Thoracic aorta (tissue), 2 donors: ENCODE data around the gene PNMA1. TPM values are rescaled to one million over a fixed set of nuclear protein-coding genes. Genes with fewer than 3 reads are reported as not detected.
A peak's percentile ranks its signal among the peaks of the same experiment; 100 is the strongest.

Source experiments
- ATAC-seq: fragments of 150-250 bp; one replicate; pipeline ENCODE4 v1.8.0; 2017; ENCODE audit warnings: low read depth; ENCODE audit not compliant: insufficient number of reproducible peaks, low FRiP score
- DNase-seq: peaks from one replicate; pipeline ENCODE4 v3.0.0-alpha.2; 2020; ENCODE audit warnings: low spot score
- H3K27ac ChIP-seq, 2 donors: fragments of 200-600 bp; sonication (generic); 1 replicate in 1 of 2; 2 replicates in 1 of 2; pipeline ENCODE4 v1.5.1; 2016; ENCODE audit warnings: mild to moderate bottlenecking in 2 of 2, moderate library complexity in 2 of 2
- H3K27me3 ChIP-seq: fragments of 200-600 bp; sonication (generic); replicated peaks from 2 replicates; pipeline ENCODE4 v1.6.0; 2016; ENCODE audit warnings: mild to moderate bottlenecking; ENCODE audit not compliant: insufficient read depth
- H3K36me3 ChIP-seq: fragments of 200-600 bp; sonication (generic); one replicate; pipeline ENCODE4 v1.5.1; 2016
- H3K4me1 ChIP-seq, 2 donors: fragments of 200-600 bp; sonication (generic); 1 replicate in 1 of 2; 2 replicates in 1 of 2; pipeline versions ENCODE4 v1.5.1 to v1.6.0; 2016; ENCODE audit warnings: low read depth in 2 of 2, mild to moderate bottlenecking in 1 of 2; ENCODE audit not compliant: control insufficient read depth in 1 of 2
- H3K4me3 ChIP-seq: fragments of 200-600 bp; sonication (generic); 2 replicates; pipeline ENCODE4 v1.5.1; 2016; ENCODE audit warnings: mild to moderate bottlenecking
- H3K9me3 ChIP-seq: fragments of 200-600 bp; sonication (generic); 2 replicates; pipeline ENCODE4 v1.5.1; 2016
- total RNA-seq, 2 donors: library from RNA; depleted of rRNA; stranded (reverse); fragments of >200 nt; gene quantifications; one replicate each; pipeline versions ENCODE4 v1.1.0 to v1.2.3, GENCODE V29; 2016
- TF ChIP-seq, protein P1 (sequence below): fragments of 200-600 bp; sonication (generic); IDR thresholded peaks from one replicate; pipeline ENCODE4 v1.5.1; 2019; ENCODE audit warnings: antibody characterized with exemption

The PNMA1 gene
- total RNA-seq, 2 donors from 2014 or later, result 27.3 to 37.4 TPM

GRCh38 chr14:73742520-73743238 lies 28.5 kb upstream of the PNMA1 start:
- TF ChIP-seq, protein P1, sequence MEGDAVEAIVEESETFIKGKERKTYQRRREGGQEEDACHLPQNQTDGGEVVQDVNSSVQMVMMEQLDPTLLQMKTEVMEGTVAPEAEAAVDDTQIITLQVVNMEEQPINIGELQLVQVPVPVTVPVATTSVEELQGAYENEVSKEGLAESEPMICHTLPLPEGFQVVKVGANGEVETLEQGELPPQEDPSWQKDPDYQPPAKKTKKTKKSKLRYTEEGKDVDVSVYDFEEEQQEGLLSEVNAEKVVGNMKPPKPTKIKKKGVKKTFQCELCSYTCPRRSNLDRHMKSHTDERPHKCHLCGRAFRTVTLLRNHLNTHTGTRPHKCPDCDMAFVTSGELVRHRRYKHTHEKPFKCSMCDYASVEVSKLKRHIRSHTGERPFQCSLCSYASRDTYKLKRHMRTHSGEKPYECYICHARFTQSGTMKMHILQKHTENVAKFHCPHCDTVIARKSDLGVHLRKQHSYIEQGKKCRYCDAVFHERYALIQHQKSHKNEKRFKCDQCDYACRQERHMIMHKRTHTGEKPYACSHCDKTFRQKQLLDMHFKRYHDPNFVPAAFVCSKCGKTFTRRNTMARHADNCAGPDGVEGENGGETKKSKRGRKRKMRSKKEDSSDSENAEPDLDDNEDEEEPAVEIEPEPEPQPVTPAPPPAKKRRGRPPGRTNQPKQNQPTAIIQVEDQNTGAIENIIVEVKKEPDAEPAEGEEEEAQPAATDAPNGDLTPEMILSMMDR, result no peak
- ATAC-seq (no peak), DNase-seq (no peak)
- Histone ChIP-seq H3K27me3 (no peaks in the 10 kb centered on the region), H3K9me3 (no peaks in the 10 kb centered on the region), H3K4me3 (no peak overlapping the region), H3K36me3 (peaks cover 14% of the 10 kb centered on the region), H3K27ac (peak overlapping the region; percentile 73 to 89), H3K4me1 (peaks cover 78 to 93% of the 10 kb centered on the region in 2 donors)

DNA sequence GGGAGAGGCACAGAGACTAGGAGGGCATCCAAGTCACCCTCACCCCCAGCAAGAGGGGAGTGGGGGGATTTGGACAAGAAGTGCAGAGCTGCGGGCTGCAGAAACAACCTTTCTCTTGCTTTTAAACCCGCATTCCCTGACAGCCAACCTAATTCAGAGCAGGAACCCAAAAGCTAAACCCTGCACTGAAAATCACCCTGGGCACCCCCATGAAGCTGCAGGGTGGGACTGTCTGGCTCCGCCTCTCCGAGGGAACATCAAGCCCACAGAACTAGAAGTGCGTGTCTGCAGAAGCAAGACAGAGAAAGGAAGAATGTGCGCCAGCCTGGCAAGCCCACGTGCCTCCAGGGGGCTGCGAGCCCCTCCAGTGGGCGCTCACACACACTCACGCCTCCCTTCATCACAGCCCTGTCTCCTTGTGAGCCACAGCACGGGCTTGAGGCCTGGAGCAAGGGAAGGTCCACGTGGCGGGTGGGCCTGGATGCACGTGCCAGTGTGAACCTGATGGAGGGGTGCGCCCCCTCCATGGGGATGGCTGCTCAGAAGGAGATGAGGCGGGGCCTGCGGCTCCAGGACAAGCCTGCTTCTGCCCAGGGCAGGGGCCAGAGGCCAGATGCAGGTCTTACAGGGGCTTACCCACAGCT lies 27.8 kb upstream of the PNMA1 start:
- Histone ChIP-seq H3K27ac (peak overlapping the region; percentile 73 to 89), H3K36me3 (peaks cover 16% of the 10 kb centered on the region), H3K9me3 (no peaks in the 10 kb centered on the region), H3K4me1 (peaks cover 76 to 86% of the 10 kb centered on the region in 2 donors), H3K27me3 (no peaks in the 10 kb centered on the region), H3K4me3 (peak overlapping the region; percentile 63)
- ATAC-seq (no peak), DNase-seq (no peak)
- TF ChIP-seq, protein P1, result no peak

DNA sequence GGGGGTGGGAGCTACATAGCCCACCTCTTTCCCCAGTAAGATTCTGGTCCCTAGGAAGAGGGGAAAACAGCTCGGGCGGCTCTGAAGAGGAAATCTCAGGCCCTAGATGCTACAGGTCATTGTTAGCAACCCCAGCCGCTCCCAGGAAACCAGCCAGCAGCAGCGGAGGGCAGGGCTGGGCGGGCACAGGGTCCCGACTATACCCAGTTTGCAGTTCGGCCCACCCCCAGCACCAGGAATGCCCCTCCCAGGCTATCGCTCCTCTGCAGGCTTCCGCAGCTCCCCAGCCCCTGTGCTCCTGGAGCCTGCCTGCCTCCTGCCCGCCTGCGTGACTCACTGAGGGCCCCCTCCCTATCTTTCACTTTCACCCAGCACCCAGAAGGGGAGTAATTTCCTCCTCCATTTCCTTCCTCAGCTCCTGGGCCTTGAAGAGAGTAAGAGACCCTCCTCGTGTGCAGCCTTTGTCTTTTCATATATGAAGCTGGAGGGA lies 27.2 kb upstream of the PNMA1 start:
- H3K27me3 ChIP-seq, result no peaks in the 10 kb centered on the region
- DNase-seq, result no peak
- peak; percentile 40 for ATAC-seq
- H3K36me3 ChIP-seq, result peaks cover 21% of the 10 kb centered on the region
- TF ChIP-seq, protein P1, result no peak
- H3K27ac ChIP-seq, result peak overlapping the region; percentile 73 to 89
- H3K4me3 ChIP-seq, result peak overlapping the region; percentile 63
- no peaks in the 10 kb centered on the region for H3K9me3 ChIP-seq
- H3K4me1 ChIP-seq, result peaks cover 70 to 81% of the 10 kb centered on the region in 2 donors

GRCh38 chr14:73740618-73741326 lies 26.6 kb upstream of the PNMA1 start:
- H3K4me1 ChIP-seq, result peaks cover 64 to 74% of the 10 kb centered on the region in 2 donors
- ATAC-seq, result peak; percentile 60
- peaks cover 23% of the 10 kb centered on the region for H3K36me3 ChIP-seq
- peak overlapping the region; percentile 63 for H3K4me3 ChIP-seq
- no peaks in the 10 kb centered on the region for H3K27me3 ChIP-seq
- TF ChIP-seq, protein P1, result no peak
- H3K9me3 ChIP-seq, result no peaks in the 10 kb centered on the region
- peak overlapping the region; percentile 73 to 89 for H3K27ac ChIP-seq
- DNase-seq, result no peak
